SK-N-SH (cell line): ENCODE measurements around the gene AXIN1. TPM values are rescaled to one million over a fixed set of nuclear protein-coding genes. Genes with fewer than 3 reads are reported as not detected.

Experiments used
- CTCF ChIA-PET: fragments of 300-600, 350-600 bp; formaldehyde crosslinking; extraction: SDS; loops from one replicate; lab custom pipeline; 2021; lab: Yijun Ruan, JAX
- POLR2A ChIA-PET: fragments of 350-600 bp; sonication (Branson Sonifier 250); formaldehyde crosslinking; extraction: SDS; loops from one replicate; lab custom pipeline; 2020; ENCODE audit warnings: antibody characterized with exemption, inconsistent platforms; lab: Yijun Ruan, JAX
- DNase-seq: peaks from one replicate; pipeline ENCODE4 v3.0.0; 2012
- H2AFZ ChIP-seq: fragments of 200-600 bp; sonication (generic); 2 replicates; pipeline ENCODE4 v1.8.1; 2016; ENCODE audit warnings: antibody characterized with exemption, mild to moderate bottlenecking, low read depth
- H3F3A ChIP-seq: fragments of 200-600 bp; sonication (generic); replicated peaks from 2 replicates; pipeline ENCODE3; 2016; ENCODE audit warnings: antibody characterized with exemption, mild to moderate bottlenecking; ENCODE audit not compliant: insufficient read depth
- H3K27ac ChIP-seq, 2 experiments: fragments of 200-500 bp in 1 of 2; fragments of 200-600 bp in 1 of 2; sonication (Bioruptor generic) in 1 of 2; sonication (generic), shearing (Covaris generic) in 1 of 2; 2 replicates each; pipeline versions ENCODE4 v1.5.1 to v1.6.1; 2014 to 2016; ENCODE audit warnings: low read depth in 2 of 2, inconsistent platforms in 1 of 2, low read length in 1 of 2, mild to moderate bottlenecking in 1 of 2, mixed read lengths in 1 of 2
- H3K27me3 ChIP-seq: fragments of 200-600 bp; sonication (generic), shearing (Covaris generic); 2 replicates; pipeline ENCODE4 v1.6.1; 2016; ENCODE audit warnings: mixed run types; ENCODE audit not compliant: insufficient read depth
- H3K36me3 ChIP-seq, 2 experiments: fragments of 200-500 bp in 1 of 2; fragments of 200-600 bp in 1 of 2; sonication (Bioruptor generic) in 1 of 2; sonication (generic) in 1 of 2; replicated peaks in 1 of 2; 2 replicates each; pipeline versions ENCODE3 to v1.5.1; 2014 to 2016; ENCODE audit warnings: low read length in 1 of 2, mild to moderate bottlenecking in 1 of 2; ENCODE audit not compliant: insufficient read depth in 2 of 2, control insufficient read depth in 1 of 2
- H3K4me1 ChIP-seq, 2 experiments: fragments of 200-500 bp in 1 of 2; fragments of 200-600 bp in 1 of 2; sonication (Bioruptor generic) in 1 of 2; sonication (generic), shearing (Covaris generic) in 1 of 2; 2 replicates each; pipeline versions ENCODE4 v1.5.1 to v1.6.1; 2014 to 2016; ENCODE audit warnings: low read depth in 1 of 2, low read length in 1 of 2, mixed run types in 1 of 2; ENCODE audit not compliant: insufficient read depth in 2 of 2, control insufficient read depth in 1 of 2
- H3K4me2 ChIP-seq: fragments of 200-600 bp; sonication (generic), shearing (Covaris generic); 2 replicates; pipeline ENCODE4 v1.6.1; 2017; ENCODE audit warnings: mixed run types
- H3K4me3 ChIP-seq, 2 experiments: fragments of 200-500 bp in 1 of 2; fragments of 200-600 bp in 1 of 2; sonication (Bioruptor generic) in 1 of 2; sonication (generic), shearing (Covaris generic) in 1 of 2; 2 replicates each; pipeline versions ENCODE4 v1.5.1 to v1.8.1; 2014 to 2016; ENCODE audit warnings: low read depth in 2 of 2, inconsistent platforms in 1 of 2, low read length in 1 of 2, mild to moderate bottlenecking in 1 of 2, mixed read lengths in 1 of 2, moderate library complexity in 1 of 2
- H3K79me2 ChIP-seq: fragments of 200-600 bp; sonication (generic); 2 replicates; pipeline ENCODE4 v1.8.1; 2017; ENCODE audit warnings: mild to moderate bottlenecking; ENCODE audit not compliant: insufficient read depth
- H3K9ac ChIP-seq: fragments of 200-600 bp; sonication (generic); 2 replicates; pipeline ENCODE4 v1.6.1; 2017; ENCODE audit warnings: mixed run types
- H3K9me2 ChIP-seq: fragments of 200-600 bp; sonication (generic); 2 replicates; pipeline ENCODE4 v1.6.1; 2017; ENCODE audit warnings: mixed run types
- H3K9me3 ChIP-seq: fragments of 200-600 bp; sonication (generic); 2 replicates; pipeline ENCODE4 v1.6.1; 2017; ENCODE audit warnings: mixed run types, mild to moderate bottlenecking, moderate library complexity
- H4K20me1 ChIP-seq: fragments of 200-600 bp; sonication (generic); 2 replicates; pipeline ENCODE4 v1.6.1; 2017; ENCODE audit warnings: mild to moderate bottlenecking, mixed run types; ENCODE audit not compliant: insufficient read depth
- CHD2 ChIP-seq: fragments of 150-350 bp; IDR thresholded peaks from 2 replicates; pipeline ENCODE4 v1.6.1; 2018; ENCODE audit warnings: low read length; ENCODE audit not compliant: partially characterized antibody
- ELF1 ChIP-seq: IDR thresholded peaks from 2 replicates; pipeline ENCODE4 v1.4.0; 2012
- EP300 ChIP-seq, 2 experiments: IDR thresholded peaks; 2 replicates each; pipeline versions ENCODE4 v1.4.0 to v1.6.1; 2012; ENCODE audit warnings: borderline replicate concordance in 1 of 2, low read depth in 1 of 2, low read length in 1 of 2
- GABPA ChIP-seq: IDR thresholded peaks from 2 replicates; pipeline ENCODE4 v1.4.0; 2012; ENCODE audit warnings: low read depth, mild to moderate bottlenecking
- MAX ChIP-seq: IDR thresholded peaks from 2 replicates; pipeline ENCODE4 v1.4.0; 2012; ENCODE audit warnings: low read depth
- MXI1 ChIP-seq: IDR thresholded peaks from 2 replicates; pipeline ENCODE4 v1.6.1; 2012; ENCODE audit warnings: mild to moderate bottlenecking, low read depth, low read length, improper control_type of control experiment
- NFIC ChIP-seq: IDR thresholded peaks from 2 replicates; pipeline ENCODE4 v1.4.0; 2012; ENCODE audit warnings: borderline replicate concordance
- RAD21 ChIP-seq: IDR thresholded peaks from 2 replicates; pipeline ENCODE4 v1.6.1; 2012; ENCODE audit warnings: mild to moderate bottlenecking, low read length
- RCOR1 ChIP-seq: fragments of 150-350 bp; IDR thresholded peaks from 2 replicates; pipeline ENCODE4 v1.6.1; 2017; ENCODE audit warnings: antibody characterized with exemption, low read length
- REST ChIP-seq: IDR thresholded peaks from 2 replicates; pipeline ENCODE4 v1.6.1; 2012; ENCODE audit warnings: mild to moderate bottlenecking, low read depth, low read length, moderate library complexity
- SMC3 ChIP-seq: IDR thresholded peaks from 2 replicates; pipeline ENCODE4 v1.6.1; 2012; ENCODE audit warnings: low read depth, low read length, improper control_type of control experiment
- TCF12 ChIP-seq: IDR thresholded peaks from 2 replicates; pipeline ENCODE4 v1.4.0; 2012
- USF2 ChIP-seq: fragments of 150-350 bp; IDR thresholded peaks from 2 replicates; pipeline ENCODE4 v1.6.1; 2017; ENCODE audit warnings: antibody characterized with exemption, low read length, low read depth, borderline replicate concordance
- ZBTB33 ChIP-seq: IDR thresholded peaks from 2 replicates; pipeline ENCODE4 v1.4.0; 2012; ENCODE audit warnings: low read depth, borderline replicate concordance
- WGBS: methylation state at CpG from one replicate; pipeline ENCODE4 v1.1.6; 2017; ENCODE audit warnings: low lambda C conversion rate; 5-methylcytosine and 5-hydroxymethylcytosine counted together
- polyA plus RNA-seq, 3 experiments: library from polyadenylated mRNA; depleted of rRNA; stranded (reverse); fragments of >200 nt; gene quantifications; 2 replicates each; pipeline ENCODE4 v1.2.3, GENCODE V29; 2012

AXIN1 gene
- polyA plus RNA-seq, 1 of the 3 experiments (the other 2 are of a cell fraction): 19.9 TPM

GRCh38 chr16:301235-301634 lies 51.3 kb downstream of the AXIN1 start:
- POLR2A ChIA-PET: no interaction called here
- WGBS: 93% methylated on average over 6 of the region's 6 CpGs

More at GRCh38 chr16:301235-301634, 51.3 kb downstream of the AXIN1 start:
- Histone ChIP-seq H3K4me3 (no peak overlapping the region), H3K9me2 (no peaks in the 10 kb centered on the region), H3K4me2 (no peak overlapping the region), H3K9ac (no peak overlapping the region), H3K4me1 (no peaks in the 10 kb centered on the region), H3K27me3 (no peaks in the 10 kb centered on the region), H3K79me2 (no peaks in the 10 kb centered on the region), H3K27ac (no peak overlapping the region), H2AFZ (no peak overlapping the region), H4K20me1 (no peaks in the 10 kb centered on the region), H3K9me3 (no peaks in the 10 kb centered on the region), H3F3A (no peaks in the 10 kb centered on the region), H3K36me3 (peaks cover 0 to 13% of the 10 kb centered on the region in 2 experiments)
- CTCF ChIA-PET: no interaction called here
- TF ChIP-seq NFIC (no peak), ELF1 (no peak), USF2 (no peak), GABPA (no peak), RAD21 (no peak), SMC3 (no peak), MAX (no peak), RCOR1 (no peak), REST (no peak), MXI1 (no peak), EP300 (IDR thresholded peaks at IDR 0.05; ENCODE audit: borderline replicate concordance in 1 of 2, low read depth in 1 of 2, low read length in 1 of 2) (no peak), TCF12 (no peak), ZBTB33 (no peak), CHD2 (no peak)
- no peak for DNase-seq
